Calu3 (cell line): Measurements from ENCODE around the gene LRFN3. TPM values are rescaled to one million over a fixed set of nuclear protein-coding genes. Genes with fewer than 3 reads are reported as not detected.

Source experiments
- BruUV-seq: library from RNA; stranded (reverse); fragments of 400-500 nt; replicated peaks from 2 replicates; lab custom pipeline; 2021; lab: Mats Ljungman, UMichigan
- CTCF ChIA-PET: fragments of 300-600 bp; sonication (Branson Sonifier 250); formaldehyde crosslinking; loops from one replicate; lab custom pipeline; 2022; ENCODE audit warnings: antibody characterized with exemption; lab: Charles Lee
- DNase-seq: peaks from one replicate; pipeline ENCODE4 v3.0.0; 2022
- H3K27ac Mint-ChIP-seq: one replicate; pipeline ENCODE4 v1.8.0; 2022; ENCODE audit warnings: mixed read lengths; ENCODE audit not compliant: unreplicated experiment
- H3K27me3 Mint-ChIP-seq: one replicate; pipeline ENCODE4 v1.8.0; 2022; ENCODE audit warnings: mixed read lengths; ENCODE audit not compliant: unreplicated experiment
- H3K36me3 Mint-ChIP-seq: one replicate; pipeline ENCODE4 v1.8.0; 2022; ENCODE audit warnings: mild to moderate bottlenecking, moderate library complexity, mixed read lengths; ENCODE audit not compliant: insufficient read depth, unreplicated experiment
- H3K4me1 Mint-ChIP-seq: one replicate; pipeline ENCODE4 v1.8.0; 2022; ENCODE audit warnings: mild to moderate bottlenecking, low read depth, mixed read lengths; ENCODE audit not compliant: unreplicated experiment
- H3K4me3 Mint-ChIP-seq: one replicate; pipeline ENCODE4 v1.8.0; 2022; ENCODE audit warnings: mild to moderate bottlenecking, low read depth, moderate library complexity, mixed read lengths; ENCODE audit not compliant: unreplicated experiment
- H3K9me3 Mint-ChIP-seq: one replicate; pipeline ENCODE4 v1.8.0; 2022; ENCODE audit warnings: low read depth, mixed read lengths; ENCODE audit not compliant: unreplicated experiment
- intact Hi-C: fragments of 100-400 bp; cut with micrococcal nuclease; formaldehyde crosslinking; loops from one replicate; pipeline ENCODE4 v1.10.0; 2022; ENCODE audit not compliant: unreplicated experiment
- total RNA-seq: library from RNA; stranded (reverse); gene quantifications from 2 replicates; pipeline ENCODE4 v1.2.3, GENCODE V29; 2022
- TF ChIP-seq, protein P1 (sequence below): fragments of 200-600 bp; IDR thresholded peaks from one replicate; pipeline ENCODE4 v1.8.0; 2022; ENCODE audit warnings: antibody characterized with exemption; ENCODE audit not compliant: unreplicated experiment

LRFN3 gene
- total RNA-seq, 1 experiment from 2014 or later: 18.5 TPM

DNA sequence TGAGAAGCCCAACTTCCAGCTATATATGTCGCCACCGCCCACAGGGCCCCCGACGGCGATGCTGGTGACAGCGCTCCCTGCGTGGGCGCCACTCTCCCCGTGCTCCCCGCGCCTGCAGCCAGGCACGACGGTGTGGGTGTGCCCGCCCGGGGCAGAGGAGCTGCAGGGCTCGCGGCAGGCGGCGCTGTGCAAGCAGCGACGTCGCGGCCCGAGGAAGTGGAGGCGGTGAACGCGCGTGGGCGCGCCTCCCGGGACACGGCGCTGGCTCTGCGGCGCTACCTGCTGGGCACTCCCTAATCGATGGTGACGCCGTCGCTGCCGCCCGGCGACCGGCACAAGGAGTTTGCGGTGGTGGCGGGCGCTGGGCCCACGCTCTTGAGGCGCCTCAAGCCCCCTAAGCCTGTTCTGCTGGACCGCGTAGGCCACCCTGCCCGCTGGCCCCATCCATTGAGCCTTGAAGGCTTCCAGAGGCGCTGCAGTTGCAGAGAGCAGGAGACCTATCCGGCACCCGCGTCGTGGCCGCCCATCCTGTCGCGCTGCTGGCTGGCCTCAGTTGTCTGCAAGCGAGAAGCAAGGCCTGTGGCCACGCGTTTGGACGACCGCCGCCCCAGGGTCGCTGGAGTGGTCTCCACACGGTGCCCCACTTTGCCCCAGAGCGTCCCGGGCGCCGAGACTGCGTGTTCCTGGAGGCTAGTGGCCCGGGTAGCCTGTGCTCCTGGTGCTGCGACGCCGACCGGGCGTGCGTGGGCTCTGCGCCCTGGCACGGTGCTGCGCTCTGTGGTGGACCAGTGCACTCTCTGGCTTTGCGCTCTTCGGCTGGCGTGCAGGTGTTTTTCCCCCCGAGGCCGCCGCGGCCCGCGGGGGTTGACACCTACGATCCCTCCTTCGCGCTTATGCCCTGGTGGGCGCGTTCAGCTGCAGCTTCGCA lies 23.1 kb downstream of the LRFN3 start:
- H3K9me3 Mint-ChIP-seq: no peaks in the 10 kb centered on the region
- no peaks in the 10 kb centered on the region for H3K36me3 Mint-ChIP-seq
- no peaks in the 10 kb centered on the region for H3K4me1 Mint-ChIP-seq
- no peak overlapping the region for H3K27ac Mint-ChIP-seq
- H3K4me3 Mint-ChIP-seq: no peak overlapping the region
- DNase-seq: no peak
- intact Hi-C loops: no loop called here
- TF ChIP-seq, protein P1, sequence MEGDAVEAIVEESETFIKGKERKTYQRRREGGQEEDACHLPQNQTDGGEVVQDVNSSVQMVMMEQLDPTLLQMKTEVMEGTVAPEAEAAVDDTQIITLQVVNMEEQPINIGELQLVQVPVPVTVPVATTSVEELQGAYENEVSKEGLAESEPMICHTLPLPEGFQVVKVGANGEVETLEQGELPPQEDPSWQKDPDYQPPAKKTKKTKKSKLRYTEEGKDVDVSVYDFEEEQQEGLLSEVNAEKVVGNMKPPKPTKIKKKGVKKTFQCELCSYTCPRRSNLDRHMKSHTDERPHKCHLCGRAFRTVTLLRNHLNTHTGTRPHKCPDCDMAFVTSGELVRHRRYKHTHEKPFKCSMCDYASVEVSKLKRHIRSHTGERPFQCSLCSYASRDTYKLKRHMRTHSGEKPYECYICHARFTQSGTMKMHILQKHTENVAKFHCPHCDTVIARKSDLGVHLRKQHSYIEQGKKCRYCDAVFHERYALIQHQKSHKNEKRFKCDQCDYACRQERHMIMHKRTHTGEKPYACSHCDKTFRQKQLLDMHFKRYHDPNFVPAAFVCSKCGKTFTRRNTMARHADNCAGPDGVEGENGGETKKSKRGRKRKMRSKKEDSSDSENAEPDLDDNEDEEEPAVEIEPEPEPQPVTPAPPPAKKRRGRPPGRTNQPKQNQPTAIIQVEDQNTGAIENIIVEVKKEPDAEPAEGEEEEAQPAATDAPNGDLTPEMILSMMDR: no peak
- peaks cover 72% of the 10 kb centered on the region for H3K27me3 Mint-ChIP-seq
- no TSS peak for BruUV-seq
- CTCF ChIA-PET: interaction anchor here (0.6 kb wide), 1 partner anchor 8 kb away, joined by 4 read pairs; no protein-coding TSS in a partner anchor

DNA sequence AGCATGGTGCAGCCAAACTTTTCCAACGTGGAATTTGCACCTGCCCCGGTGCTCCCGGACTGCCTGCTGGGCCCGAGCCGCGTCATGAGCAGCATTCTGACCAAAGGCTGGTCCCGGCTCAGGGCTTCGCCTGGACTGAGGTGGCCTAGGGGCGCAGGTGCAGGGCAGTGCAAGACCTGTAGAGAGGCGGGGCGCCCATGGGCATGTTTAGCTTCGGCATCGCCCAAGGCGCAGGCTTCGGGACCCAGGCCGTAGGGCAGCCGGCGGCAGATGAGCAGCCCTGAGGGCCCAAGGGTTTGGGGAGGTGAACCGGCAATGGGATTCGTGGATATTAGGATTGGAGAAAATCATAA lies 23.8 kb downstream of the LRFN3 start:
- Mint-ChIP-seq H3K27ac (no peak overlapping the region), H3K9me3 (no peaks in the 10 kb centered on the region), H3K4me1 (no peaks in the 10 kb centered on the region), H3K36me3 (no peaks in the 10 kb centered on the region), H3K27me3 (peaks cover 66% of the 10 kb centered on the region), H3K4me3 (no peak overlapping the region)
- TF ChIP-seq, protein P1: no peak
- CTCF ChIA-PET: no interaction called here
- no peak for DNase-seq
- intact Hi-C loops: no loop called here
- no TSS peak for BruUV-seq

DNA sequence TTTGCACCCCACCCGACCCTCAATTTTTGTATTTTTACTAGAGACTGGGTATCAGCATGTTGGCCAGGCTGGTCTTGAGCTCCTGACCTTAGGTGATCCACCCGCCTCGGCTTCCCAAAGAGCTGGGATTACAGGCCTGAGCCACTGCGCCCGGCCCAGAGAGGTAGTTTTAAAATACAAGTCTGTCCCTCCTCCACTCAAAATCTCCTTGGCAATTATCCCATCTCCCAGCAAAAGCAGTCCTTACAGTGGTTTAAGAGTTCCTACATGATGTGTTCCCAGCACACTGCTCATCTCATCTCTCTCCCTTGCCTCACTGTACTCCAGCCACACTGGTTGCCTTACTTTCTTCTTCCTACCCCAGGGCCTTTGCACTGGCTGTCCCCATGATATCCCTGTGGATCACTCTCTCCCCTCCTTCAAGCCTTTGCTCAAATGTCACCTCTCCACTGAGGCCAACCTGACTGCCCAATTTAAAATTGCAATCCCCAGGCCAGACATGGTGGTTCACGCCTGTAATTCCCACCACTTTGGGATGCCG lies 24.3 kb downstream of the LRFN3 start:
- CTCF ChIA-PET: no interaction called here
- Mint-ChIP-seq H3K4me3 (no peak overlapping the region), H3K9me3 (no peaks in the 10 kb centered on the region), H3K4me1 (no peaks in the 10 kb centered on the region), H3K27ac (no peak overlapping the region), H3K36me3 (no peaks in the 10 kb centered on the region), H3K27me3 (peaks cover 65% of the 10 kb centered on the region)
- TF ChIP-seq, protein P1: no peak
- DNase-seq: no peak
- intact Hi-C loops: no loop called here
- BruUV-seq: no TSS peak

DNA sequence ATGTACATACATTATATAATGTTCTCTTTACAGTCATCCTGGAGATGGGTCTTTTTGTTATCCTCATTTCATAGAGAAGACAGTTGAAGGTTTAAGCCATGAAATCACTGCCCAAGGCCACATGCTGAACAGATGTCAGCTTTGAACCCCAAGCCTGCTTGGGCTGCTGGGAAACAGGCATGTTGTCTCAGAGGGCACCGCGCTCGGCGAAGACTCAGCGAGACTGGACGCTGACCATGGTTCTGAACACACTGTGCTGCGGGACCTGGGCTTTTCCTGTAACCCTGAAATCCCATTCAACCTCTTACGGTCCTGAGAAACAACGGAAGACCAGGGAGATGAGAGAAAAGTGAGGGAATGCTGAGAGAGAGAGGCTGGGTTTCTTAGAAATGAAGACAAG lies 27.3 kb downstream of the LRFN3 start:
- H3K27ac Mint-ChIP-seq: no peak overlapping the region
- TF ChIP-seq, protein P1: no peak
- peaks cover 58% of the 10 kb centered on the region for H3K27me3 Mint-ChIP-seq
- CTCF ChIA-PET: no interaction called here
- no peak overlapping the region for H3K4me3 Mint-ChIP-seq
- H3K4me1 Mint-ChIP-seq: no peaks in the 10 kb centered on the region
- DNase-seq: peak; percentile 59
- BruUV-seq: no TSS peak
- H3K36me3 Mint-ChIP-seq: no peaks in the 10 kb centered on the region
- H3K9me3 Mint-ChIP-seq: no peaks in the 10 kb centered on the region
- intact Hi-C loops: no loop called here
